Measurements from ENCODE around the gene SCN8A.

SCN8A gene

GRCh38 chr12:51852404-51853137, 261.5 kb downstream of the SCN8A start:
- no peak for DNase-seq (ENCODE audit: low spot score)

GRCh38 chr12:51855586-51856428, 264.8 kb downstream of the SCN8A start:
- DNase-seq (ENCODE audit: low spot score), result no peak

GRCh38 chr12:51860986-51861385, 270.0 kb downstream of the SCN8A start:
- DNase-seq (ENCODE audit: low spot score), result no peak

Data from D341Med (cell line).